GM19467 (cell line): ENCODE results near the gene GLB1L.
"Not testable (repeated sequence)": the region's sequence is repeated elsewhere in the genome, so short reads cannot be mapped to it uniquely, and the experiment has no call there.

Source experiments
- ATAC-seq: cut with Tn5 transposase; IDR thresholded peaks from one replicate; pipeline ENCODE4 v1.9.1; 2021; ENCODE audit warnings: mild to moderate bottlenecking, moderate library complexity; ENCODE audit not compliant: unreplicated experiment

GLB1L gene

DNA sequence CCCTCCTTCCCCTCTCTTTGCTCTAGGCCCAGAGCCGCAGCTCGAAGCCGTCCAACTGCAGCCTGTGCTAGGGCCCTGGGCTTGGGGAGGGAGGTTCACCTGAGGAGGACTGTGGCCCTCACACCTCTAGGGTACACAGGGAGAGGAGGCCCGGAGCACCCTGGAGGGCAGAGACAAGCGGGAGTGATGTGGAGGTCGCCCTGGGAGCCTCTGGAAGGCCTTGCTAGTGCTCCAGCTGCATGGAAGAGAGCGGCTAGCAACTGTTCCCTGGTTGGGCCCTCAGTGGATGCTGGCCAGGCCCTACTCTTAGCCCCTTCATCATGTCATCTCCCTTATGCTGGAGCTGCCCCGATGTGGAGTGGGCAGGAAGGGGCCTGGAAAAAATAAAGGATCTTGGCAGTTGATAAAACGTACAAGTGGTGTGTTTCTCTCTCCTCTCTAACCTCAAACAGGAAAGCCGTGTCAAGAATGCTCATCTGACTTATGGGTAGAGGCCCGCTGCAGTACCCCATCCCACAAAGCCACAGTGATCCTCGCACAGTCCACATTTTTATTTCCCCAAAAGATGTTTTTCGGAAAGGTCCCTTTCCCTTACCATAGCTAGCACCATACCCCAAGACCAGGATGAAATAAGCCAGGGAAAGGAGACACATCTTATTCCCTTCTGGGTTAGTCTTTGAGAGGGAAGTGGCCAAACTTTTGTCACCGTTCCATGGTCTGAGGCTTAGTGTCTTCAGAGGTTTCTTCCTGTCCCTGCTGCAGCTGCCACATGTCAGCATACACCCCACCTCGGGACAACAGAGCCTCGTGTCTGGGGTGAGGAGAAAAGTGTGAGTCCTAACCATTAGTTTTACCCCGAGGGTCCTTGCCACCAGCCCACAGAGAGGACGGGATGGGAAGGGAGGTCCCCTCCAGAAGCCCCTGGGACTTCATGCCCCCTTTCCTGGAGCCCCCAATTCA, 35.7 kb downstream of the GLB1L start:
- ATAC-seq = no peak

GRCh38 chr2:219207884-219208740, 37.1 kb downstream of the GLB1L start:
- ATAC-seq = no peak

GRCh38 chr2:219207134-219207883, 37.9 kb downstream of the GLB1L start:
- ATAC-seq = no peak

DNA sequence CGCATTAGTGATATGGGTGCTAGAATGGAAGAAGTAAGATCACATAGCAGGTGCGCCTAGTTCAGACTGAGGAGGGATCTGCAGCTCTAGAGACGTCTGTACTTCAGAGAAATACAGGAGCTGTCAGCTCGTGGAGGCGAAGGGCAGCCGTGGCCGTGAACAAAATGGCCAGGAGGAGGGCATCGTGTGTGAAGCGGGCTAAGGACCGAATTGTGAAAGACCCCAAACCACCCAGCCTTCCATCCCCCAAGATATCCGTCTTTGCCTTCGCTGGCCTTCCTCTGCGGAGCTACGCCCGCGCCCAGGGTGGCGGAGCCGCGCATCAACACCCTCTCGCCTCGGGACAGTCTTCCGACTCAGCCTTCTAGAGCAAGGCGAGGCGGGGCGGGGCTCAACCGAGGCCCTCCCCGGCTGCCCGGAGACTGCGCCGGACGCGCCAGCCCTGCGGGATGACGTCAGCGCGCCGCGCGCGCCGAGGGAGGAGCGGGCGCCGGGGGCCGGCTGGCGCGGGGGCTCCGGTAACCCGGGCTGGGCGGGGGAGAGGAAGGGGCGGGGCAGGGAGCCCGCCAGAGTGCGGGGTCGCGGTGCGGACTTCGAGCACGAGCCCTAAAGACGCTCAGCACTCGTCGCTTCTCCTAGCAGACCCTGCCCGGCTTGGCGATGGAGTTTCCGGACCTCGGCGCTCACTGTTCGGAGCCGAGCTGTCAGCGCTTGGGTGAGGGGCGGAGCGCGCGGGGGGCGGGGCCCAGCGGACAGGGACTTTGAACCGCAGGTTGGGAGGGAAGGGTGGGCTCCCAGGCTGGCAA, 38.7 kb downstream of the GLB1L start, which contains the start of gene ZFAND2B:
ZFAND2B (plus strand) TSS at position 455 of the 806 bp plus-strand sequence; CDS start at position 661, 206 bp downstream.
- ATAC-seq = peak; percentile 96

DNA sequence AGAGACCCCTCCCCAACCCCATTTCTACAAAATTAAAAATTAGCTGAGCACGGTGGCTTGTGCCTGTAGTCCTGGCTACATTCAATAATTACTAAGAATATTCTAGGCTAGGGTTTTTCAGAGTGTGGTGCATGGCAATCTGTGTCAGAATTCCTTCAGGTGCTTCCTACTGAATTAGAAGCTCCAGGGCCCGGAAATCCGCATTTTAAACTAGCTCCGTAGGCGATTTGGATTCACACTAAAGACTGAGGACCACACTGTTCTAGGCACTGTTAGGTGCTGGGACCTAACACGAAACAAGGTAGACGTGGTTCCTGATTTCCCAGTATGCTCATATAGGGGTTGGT, 39.3 kb downstream of the GLB1L start:
- ATAC-seq = no peak

DNA sequence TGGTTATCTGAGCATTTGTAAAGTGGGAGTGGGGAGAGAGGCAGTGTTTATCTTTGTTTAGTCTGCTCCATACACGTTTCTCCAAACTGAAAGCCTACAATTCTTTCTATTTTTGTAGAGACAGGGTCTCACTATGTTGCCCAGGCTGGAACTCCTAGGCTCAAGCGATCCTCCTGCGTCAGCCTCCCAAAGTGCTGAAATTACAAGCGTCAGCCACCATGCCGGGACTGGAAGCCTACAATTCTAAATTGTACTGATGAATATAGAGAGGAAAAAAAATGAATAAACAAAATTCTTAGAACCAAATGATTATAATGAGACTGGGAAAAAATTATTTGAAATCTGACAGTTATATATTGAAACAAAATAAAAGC, 40.1 kb downstream of the GLB1L start:
- no peak for ATAC-seq

GRCh38 chr2:219204425-219205164, 40.6 kb downstream of the GLB1L start:
- ATAC-seq = no peak

- not testable (repeated sequence) for ATAC-seq
These were observed 43.9 kb downstream of the GLB1L start for GRCh38 chr2:219201331-219201730.

GRCh38 chr2:219200502-219201326, 44.5 kb downstream of the GLB1L start:
- not testable (repeated sequence) for ATAC-seq

- no peak for ATAC-seq
These were observed 45.6 kb downstream of the GLB1L start for GRCh38 chr2:219199470-219200211.

GRCh38 chr2:219198974-219199373, 46.3 kb downstream of the GLB1L start:
- no peak for ATAC-seq

DNA sequence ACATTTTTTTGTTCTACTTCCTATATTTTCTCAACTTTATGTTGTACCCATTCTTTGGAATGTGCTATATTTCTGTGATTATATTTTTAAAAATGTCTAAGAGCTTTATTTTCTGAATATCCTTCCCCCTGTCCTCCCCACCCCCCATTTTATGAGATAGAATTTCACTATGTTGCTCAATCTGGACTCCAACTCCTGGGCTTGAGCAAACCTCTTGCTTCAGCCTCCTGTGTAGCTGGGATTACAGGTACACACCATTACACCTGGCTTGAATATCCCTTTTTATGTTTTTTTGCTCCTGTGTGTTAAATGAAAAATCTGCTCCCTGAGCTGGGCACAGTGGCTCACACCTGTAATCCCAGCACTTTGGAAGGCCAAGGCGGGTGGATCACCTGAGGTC, 47.9 kb downstream of the GLB1L start:
- no peak for ATAC-seq

- no peak for ATAC-seq
These were observed 58.3 kb downstream of the GLB1L start for GRCh38 chr2:219186754-219187456.
